Stimulated activated CD8-positive, alpha-beta memory T cell treated with anti-CD3 and anti-CD28 coated beads, Interleukin-15, amount 100 ng/mL, for 4 hours (primary cell): ENCODE measurements around the gene SLC25A34.

ENCODE experiments used
- DNase-seq, 2 donors: peaks; one replicate each; pipeline ENCODE4 v3.0.0-alpha.2; 2020; ENCODE audit warnings: low read depth in 2 of 2

The SLC25A34 gene

GRCh38 chr1:15733218-15733725, 2.8 kb upstream of the SLC25A34 start:
- no peak for DNase-seq

GRCh38 chr1:15733726-15734226, 2.3 kb upstream of the SLC25A34 start:
- DNase-seq, result no peak

- no peak for DNase-seq
Measured at GRCh38 chr1:15734296-15734695, 1.8 kb upstream of the SLC25A34 start.

- DNase-seq, result no peak
Measured at GRCh38 chr1:15734901-15735300, 1.2 kb upstream of the SLC25A34 start.

GRCh38 chr1:15735304-15736037, 587 bp upstream of the SLC25A34 start:
- DNase-seq, result no peak

GRCh38 chr1:15736892-15737261, 819 bp downstream of the SLC25A34 start:
- DNase-seq, result no peak

GRCh38 chr1:15737324-15738319, 1.6 kb downstream of the SLC25A34 start:
- DNase-seq, result no peak

- DNase-seq, result no peak
Measured at GRCh38 chr1:15738416-15739113, 2.5 kb downstream of the SLC25A34 start.

- no peak for DNase-seq
Measured at GRCh38 chr1:15739259-15739658, 3.2 kb downstream of the SLC25A34 start.

- DNase-seq, result no peak
Measured at GRCh38 chr1:15739745-15740144, 3.7 kb downstream of the SLC25A34 start.

GRCh38 chr1:15740924-15741850, 5.1 kb downstream of the SLC25A34 start:
- DNase-seq, result peak; percentile 19 to 21

GRCh38 chr1:15742339-15742801, 6.3 kb downstream of the SLC25A34 start, which contains the start of gene TMEM82:
Gene TMEM82 (plus strand): TSS chr1:15742499. CDS start chr1:15742560, 61 bp downstream.
- DNase-seq, result no peak

GRCh38 chr1:15744122-15744679, 8.1 kb downstream of the SLC25A34 start:
- DNase-seq, result no peak

GRCh38 chr1:15747378-15747777, 11.3 kb downstream of the SLC25A34 start:
- no peak for DNase-seq

- no peak for DNase-seq
Measured at GRCh38 chr1:15748264-15748663, 12.2 kb downstream of the SLC25A34 start.

GRCh38 chr1:15748690-15749398, 12.8 kb downstream of the SLC25A34 start:
- DNase-seq, result no peak

- DNase-seq, result no peak
Measured at GRCh38 chr1:15749399-15750291, 13.6 kb downstream of the SLC25A34 start.

GRCh38 chr1:15750924-15751323, 14.9 kb downstream of the SLC25A34 start:
- no peak for DNase-seq
